Ramos (cell line): ENCODE results near the gene HAX1.
"Not testable (repeated sequence)": the region's sequence is repeated elsewhere in the genome, so short reads cannot be mapped to it uniquely, and the experiment has no call there.

Source experiments
- in situ Hi-C: fragments of 300-500 bp; cut with MboI; formaldehyde crosslinking; loops from one replicate; pipeline ENCODE4 v1.14.3; 2022; ENCODE audit warnings: low sequenced_read_pairs; ENCODE audit not compliant: unreplicated experiment

HAX1 gene

GRCh38 chr1:154272999-154273563 lies 652 bp downstream of the HAX1 start:
- in situ Hi-C loops = loop anchor here (5.0 to 10.0 kb wide), 2 partner anchors 81 to 608 kb away; partner anchors contain the start of gene TPM3

GRCh38 chr1:154276797-154277196 lies 4.4 kb downstream of the HAX1 start:
- in situ Hi-C loops = loop anchor here (10.0 kb wide), 1 partner anchor 612 kb away; no protein-coding TSS in a partner anchor

DNA sequence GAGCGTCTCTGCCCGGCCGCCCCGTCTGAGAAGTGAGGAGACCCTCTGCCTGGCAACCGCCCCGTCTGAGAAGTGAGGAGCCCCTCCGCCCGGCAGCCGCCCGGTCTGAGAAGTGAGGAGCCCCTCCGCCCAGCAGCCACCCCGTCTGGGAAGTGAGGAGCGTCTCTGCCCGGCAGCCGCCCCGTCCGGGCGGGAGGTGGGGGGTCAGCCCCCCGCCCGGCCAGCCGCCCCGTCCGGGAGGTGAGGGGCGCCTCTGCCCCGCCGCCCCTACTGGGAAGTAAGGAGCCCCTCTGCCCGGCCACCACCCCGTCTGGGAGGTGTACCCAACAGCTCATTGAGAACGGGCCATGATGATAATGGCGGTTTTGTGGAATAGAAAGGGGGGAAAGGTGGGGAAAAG lies 15.2 kb downstream of the HAX1 start:
- in situ Hi-C loops = not testable (repeated sequence)

DNA sequence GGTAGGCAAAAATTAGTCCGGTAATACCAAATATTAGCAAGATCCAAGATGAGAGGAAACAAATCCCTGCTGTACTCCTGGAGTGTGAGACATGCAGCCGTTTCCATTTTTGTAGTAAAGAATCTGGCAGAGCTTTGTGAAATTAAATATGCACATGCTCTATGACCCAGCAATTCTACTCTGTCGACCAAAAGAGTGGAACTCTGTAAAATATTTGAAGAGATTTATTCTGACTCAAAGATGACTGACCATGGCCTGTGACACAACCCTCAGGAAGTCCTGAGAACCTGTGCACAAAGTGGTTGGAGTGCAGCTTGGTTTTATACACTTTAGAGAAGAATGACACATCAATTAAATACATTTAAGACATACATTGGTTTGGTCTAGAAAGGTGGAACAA lies 16.2 kb downstream of the HAX1 start:
- in situ Hi-C loops = no loop called here

DNA sequence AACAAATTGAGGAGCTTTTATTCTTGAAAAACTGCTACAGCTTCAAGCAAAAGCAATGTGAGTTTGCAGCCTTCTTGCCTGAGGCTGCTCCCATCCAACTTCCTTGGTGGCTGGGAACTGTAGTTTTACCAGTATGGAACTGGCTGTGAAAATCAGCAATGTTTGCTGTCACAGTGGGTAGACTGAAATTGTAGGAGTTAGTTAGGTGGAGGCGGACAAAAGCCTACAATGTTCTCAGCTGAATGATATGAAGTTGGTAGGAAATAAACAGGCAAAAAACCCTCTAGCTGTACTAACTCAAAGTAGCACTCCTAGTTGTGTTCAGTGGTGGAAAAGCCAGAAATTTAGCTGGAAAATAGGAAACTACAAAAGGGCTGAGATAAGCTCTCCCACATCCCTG lies 18.5 kb downstream of the HAX1 start:
- in situ Hi-C loops = no loop called here

DNA sequence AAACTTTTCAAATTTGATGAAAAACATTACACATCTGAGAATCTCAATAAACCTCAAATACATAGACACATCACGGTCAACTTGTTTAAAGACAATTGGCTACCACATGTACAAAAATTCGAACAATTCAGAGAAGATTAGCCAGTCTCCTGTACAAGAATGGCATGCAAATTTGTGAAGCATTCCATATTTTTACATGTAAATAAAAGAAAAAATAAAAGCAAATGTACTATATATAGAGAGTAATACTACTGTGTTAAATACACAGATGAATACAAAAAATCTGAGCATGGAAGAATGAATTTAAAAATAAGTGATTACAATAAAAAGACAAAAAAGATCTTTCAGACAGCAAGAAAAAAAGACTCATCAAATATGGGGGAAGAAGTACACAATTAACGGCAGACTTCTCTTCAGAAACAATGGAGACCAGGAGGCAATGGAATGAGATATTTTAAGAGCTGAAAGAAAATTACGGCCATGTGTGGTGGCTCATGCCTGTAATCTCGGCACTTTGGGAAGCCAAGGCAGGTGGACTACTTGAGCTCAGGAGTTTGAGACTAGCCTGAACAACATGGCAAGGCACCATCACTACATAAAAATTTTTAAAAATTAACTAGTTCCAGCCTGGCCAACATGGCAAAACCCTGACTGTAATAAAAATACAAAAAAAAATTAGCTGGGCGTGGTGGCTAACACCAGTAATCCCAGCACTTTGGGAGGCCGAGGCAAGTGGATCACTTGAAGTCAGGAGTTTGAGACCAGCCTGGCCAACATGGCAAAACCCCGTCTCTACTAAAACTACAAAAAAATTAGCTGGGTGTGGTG lies 23.2 kb downstream of the HAX1 start:
- in situ Hi-C loops = no loop called here

DNA sequence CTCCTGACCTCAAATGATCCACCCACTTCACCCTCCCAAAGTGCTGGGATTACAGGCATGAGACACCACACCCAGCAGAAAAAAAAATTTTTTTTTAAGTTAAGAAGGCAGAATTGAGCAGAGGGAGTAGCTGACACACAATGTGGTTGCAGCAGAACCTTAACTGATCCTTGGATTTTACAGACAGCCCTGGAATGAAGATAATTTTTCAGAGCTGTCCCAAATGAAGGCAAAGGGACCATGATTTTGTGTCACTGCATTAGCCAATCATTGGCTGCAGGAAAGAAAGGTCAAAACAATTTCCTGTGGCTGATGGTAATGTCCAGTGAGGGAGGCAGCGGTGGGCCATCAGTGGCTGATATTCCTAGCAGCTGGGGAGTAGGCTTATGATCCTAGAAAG lies 29.2 kb downstream of the HAX1 start:
- in situ Hi-C loops = no loop called here

DNA sequence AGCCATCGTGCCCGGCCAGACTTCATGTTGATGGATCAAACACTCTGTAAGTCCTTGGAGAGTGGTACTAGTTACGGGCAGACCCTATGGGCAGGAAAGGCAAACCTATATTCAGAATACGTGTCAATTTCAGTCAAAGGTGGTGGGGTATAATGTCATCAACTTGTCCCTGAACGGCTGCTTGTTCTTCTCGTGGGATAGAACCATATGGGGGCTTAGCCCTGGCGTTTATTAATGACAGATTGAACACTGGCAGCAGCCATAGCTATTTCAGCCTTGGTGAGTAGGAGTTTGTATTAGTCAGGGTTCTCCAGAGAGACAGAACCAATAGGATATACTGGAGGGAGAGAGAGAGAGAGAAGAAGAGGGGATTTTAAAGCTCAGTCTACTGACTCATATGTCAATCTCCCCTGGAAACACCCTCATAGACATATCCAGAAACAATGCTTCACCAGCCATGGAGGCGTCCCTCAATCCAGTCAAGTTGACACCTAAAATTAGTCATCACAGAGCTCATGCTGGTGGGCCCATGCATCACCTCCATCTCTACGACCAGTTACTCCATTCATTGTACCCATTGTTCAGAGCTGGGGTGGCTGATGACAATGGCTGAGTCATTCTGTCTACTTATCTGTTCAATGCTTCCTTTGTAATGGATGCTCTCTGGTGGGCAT lies 32.4 kb downstream of the HAX1 start:
- in situ Hi-C loops = no loop called here

GRCh38 chr1:154306151-154306550 lies 33.7 kb downstream of the HAX1 start:
- in situ Hi-C loops = no loop called here

GRCh38 chr1:154307670-154308270 lies 35.3 kb downstream of the HAX1 start:
- in situ Hi-C loops = not testable (repeated sequence)

GRCh38 chr1:154309136-154309535 lies 36.7 kb downstream of the HAX1 start:
- in situ Hi-C loops = not testable (repeated sequence)

DNA sequence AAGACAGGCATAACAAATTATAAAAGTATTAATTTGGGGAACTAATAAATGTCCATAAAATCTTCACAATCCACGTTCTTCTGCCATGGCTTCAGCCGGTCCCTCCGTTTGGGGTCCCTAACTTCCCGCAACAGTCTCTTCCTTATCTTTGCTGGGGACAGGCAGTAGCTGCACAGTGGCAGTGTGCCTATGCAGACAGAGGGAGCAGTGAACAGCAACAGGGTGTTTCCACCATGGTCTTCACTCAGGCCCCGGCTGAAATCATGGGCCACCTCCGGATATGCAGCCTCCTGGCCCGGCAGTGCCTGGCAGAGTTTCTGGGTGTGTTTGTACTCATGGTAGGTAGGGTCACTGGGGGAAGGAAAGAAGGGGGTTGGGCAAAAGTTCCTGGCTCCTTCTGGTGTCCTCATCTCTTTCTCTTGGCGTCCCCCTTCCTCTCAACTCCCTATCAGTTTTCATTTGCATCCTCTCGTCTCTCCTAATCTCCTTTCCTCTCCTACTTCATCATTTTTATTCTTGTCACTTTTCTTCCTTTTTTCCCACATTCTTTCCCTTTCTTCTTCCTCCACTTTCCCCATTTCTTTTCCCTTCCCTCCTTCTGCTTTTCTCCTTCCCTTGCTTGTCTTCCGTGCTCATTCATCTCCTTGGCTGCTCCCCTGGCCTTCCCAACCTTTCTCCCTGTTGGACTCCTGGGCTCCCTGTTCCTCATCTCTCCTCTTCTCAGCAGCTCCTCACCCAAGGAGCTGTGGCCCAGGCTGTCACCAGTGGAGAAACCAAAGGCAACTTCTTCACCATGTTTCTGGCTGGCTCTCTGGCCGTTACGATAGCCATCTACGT lies 40.0 kb downstream of the HAX1 start:
- in situ Hi-C loops = not testable (repeated sequence)

- in situ Hi-C loops = no loop called here
Observed at GRCh38 chr1:154313066-154313356, 40.6 kb downstream of the HAX1 start.

DNA sequence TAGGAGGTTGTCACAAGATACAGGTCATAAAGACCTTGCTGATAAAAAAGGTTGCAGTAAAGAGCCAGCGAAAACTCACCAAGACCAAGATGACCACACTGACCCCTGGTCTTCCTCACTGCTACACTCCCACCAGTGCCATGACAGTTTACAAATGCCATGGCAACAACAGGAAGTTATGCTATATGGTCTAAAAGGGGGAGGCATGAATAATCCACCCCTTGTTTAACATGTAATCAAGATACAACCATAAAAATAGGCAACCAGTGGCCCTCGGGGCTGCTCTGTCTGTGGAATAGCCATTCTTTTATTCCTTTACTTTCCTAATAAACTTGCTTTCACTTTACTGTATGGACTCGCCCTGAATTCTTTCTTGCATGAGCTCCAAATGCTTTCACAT lies 41.8 kb downstream of the HAX1 start:
- in situ Hi-C loops = not testable (repeated sequence)

DNA sequence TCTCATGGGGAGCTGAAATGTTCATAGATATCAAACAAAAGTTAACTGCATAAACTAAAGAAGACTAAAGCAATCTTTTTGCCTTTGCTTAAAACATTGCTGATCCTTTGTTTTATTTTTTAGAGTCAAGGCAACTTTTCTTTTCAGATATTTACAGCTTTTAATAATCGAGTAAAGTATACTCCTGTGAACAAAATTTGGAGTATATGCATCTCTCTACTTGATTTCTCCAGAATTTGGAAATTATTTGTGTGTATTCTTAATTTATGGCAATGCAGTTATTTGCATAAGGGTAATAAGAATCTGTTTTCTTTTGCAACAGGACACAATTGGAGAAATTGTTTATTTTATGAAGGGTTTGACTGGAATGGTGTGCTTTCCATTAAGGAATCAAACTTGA lies 44.3 kb downstream of the HAX1 start:
- in situ Hi-C loops = no loop called here

DNA sequence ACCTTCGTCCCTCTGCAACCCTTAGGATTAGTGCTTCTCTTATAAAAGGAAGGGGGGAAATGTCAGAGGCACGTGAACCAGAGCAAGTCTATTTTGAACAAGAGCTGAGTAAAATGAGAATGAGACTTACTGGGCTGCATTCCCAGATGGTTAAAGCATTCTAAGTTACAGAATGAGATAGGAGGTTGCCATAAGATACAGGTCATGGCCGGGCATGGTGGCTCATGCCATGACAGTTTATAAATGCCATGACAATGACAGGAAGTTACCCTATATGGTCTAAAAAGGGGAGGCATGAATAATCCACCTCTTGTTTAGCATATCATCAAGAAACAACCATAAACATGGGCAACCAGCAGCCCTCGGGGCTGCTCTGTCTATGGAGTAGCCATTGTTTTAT lies 46.0 kb downstream of the HAX1 start:
- in situ Hi-C loops = no loop called here

- in situ Hi-C loops = no loop called here
Observed at GRCh38 chr1:154320882-154321608, 48.6 kb downstream of the HAX1 start, which contains the start of gene AQP10. Gene AQP10 (plus strand): TSS chr1:154321093. CDS start chr1:154321156, 63 bp downstream.

GRCh38 chr1:154321609-154321934 lies 49.1 kb downstream of the HAX1 start:
- in situ Hi-C loops = not testable (repeated sequence)

- in situ Hi-C loops = no loop called here
Observed at GRCh38 chr1:154323493-154323892, 51.1 kb downstream of the HAX1 start.

DNA sequence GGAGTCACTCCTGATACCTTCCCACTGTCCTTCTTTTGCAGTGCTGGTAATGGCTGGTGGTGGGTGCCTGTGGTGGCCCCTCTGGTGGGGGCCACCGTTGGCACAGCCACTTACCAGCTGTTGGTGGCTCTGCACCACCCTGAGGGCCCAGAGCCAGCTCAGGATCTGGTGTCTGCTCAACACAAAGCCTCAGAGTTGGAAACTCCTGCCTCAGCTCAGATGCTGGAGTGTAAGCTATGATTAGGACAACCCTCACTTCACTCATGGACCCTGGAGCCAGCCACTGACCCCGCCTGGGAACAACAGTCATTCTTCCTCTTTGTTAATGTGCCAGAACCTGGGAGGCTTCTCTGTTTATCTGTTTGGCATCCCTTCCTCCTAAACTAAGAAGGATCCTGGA lies 51.8 kb downstream of the HAX1 start:
- in situ Hi-C loops = no loop called here
